Tibial nerve (tissue), 4 donors: ENCODE measurements around the gene EP400. TPM values are rescaled to one million over a fixed set of nuclear protein-coding genes. Genes with fewer than 3 reads are reported as not detected.

Experiments
- DNase-seq, 2 donors: peaks; one replicate each; pipeline ENCODE4 v3.0.0-alpha.2; 2019; ENCODE audit warnings: low spot score in 2 of 2
- H3K27ac ChIP-seq, 4 donors: fragments of 200-600 bp; sonication (generic) in 3 of 4; one replicate each; pipeline ENCODE4 v1.5.1; 2017 to 2019; ENCODE audit warnings: mild to moderate bottlenecking in 1 of 4
- H3K27me3 ChIP-seq, 2 donors: fragments of 200-600 bp; sonication (generic) in 1 of 2; one replicate each; pipeline versions ENCODE4 v1.5.1 to v1.6.0; 2017 to 2019
- H3K36me3 ChIP-seq, 3 donors: fragments of 200-600 bp; sonication (generic); one replicate each; pipeline ENCODE4 v1.5.1; 2018 to 2019
- H3K4me1 ChIP-seq, 4 donors: fragments of 200-600 bp; sonication (generic) in 3 of 4; one replicate each; pipeline ENCODE4 v1.5.1; 2017 to 2019
- H3K4me3 ChIP-seq, 4 donors: fragments of 200-600 bp; sonication (generic) in 3 of 4; one replicate each; pipeline ENCODE4 v1.5.1; 2017 to 2019; ENCODE audit warnings: mild to moderate bottlenecking in 1 of 4, moderate library complexity in 1 of 4
- H3K9me3 ChIP-seq, 4 donors: fragments of 200-600 bp; sonication (generic) in 3 of 4; one replicate each; pipeline ENCODE4 v1.5.1; 2017 to 2019
- EP300 ChIP-seq, 2 donors: sonication (generic); formaldehyde crosslinking; IDR thresholded peaks; one replicate each; pipeline ENCODE4 v1.6.1; 2017; ENCODE audit warnings: antibody characterized with exemption in 2 of 2, mild to moderate bottlenecking in 1 of 2
- POLR2A ChIP-seq, 2 donors: fragments of 450-650 bp; IDR thresholded peaks; one replicate each; pipeline ENCODE4 v1.6.1; 2017; ENCODE audit warnings: antibody characterized with exemption in 2 of 2, mild to moderate bottlenecking in 2 of 2, moderate library complexity in 2 of 2
- WGBS, 2 donors: methylation state at CpG; one replicate each; pipeline ENCODE4 v1.1.5; 2018; 5-methylcytosine and 5-hydroxymethylcytosine counted together
- total RNA-seq, 4 donors: library from RNA; depleted of rRNA; stranded (reverse); fragments of >200 nt; gene quantifications; one replicate each; pipeline ENCODE4 v1.1.0, GENCODE V29; 2016
- TF ChIP-seq, protein P1 (sequence below), 5 experiments: fragments of 200-600 bp in 3 of 5; fragments of 450-650 bp in 2 of 5; sonication (generic) in 3 of 5; IDR thresholded peaks; one replicate each; pipeline ENCODE4 v1.5.1; 2016 to 2019; ENCODE audit warnings: antibody characterized with exemption in 5 of 5, mild to moderate bottlenecking in 3 of 5, moderate library complexity in 2 of 5

The EP400 gene
- total RNA-seq, 4 donors from 2014 or later = 27.8 to 41.4 (median 32.2) TPM

DNA sequence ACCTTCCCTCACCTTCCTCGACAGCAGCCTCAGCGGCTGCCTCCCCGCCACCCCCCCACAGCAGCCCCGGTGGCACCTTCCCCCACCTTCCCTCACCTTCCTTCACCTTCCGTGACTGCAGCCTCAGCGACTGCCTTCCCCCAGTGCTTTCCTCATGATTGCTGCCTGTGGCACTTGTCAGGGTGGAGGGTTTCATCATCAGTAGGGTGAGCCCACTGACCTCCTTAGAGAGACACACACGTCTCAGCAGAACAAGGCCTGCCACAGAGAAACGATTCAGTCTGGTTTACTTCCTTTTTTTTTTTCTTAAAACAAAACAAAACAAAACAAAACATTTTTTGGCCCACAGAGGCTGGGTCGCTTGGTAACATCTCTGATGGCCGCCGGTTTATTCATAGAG, 75.0 kb downstream of the EP400 start:
- Histone ChIP-seq H3K4me3 (no peak overlapping the region), H3K9me3 (no peaks in the 10 kb centered on the region), H3K27ac (no peak overlapping the region), H3K4me1 (no peaks in the 10 kb centered on the region), H3K27me3 (no peaks in the 10 kb centered on the region), H3K36me3 (peaks cover 3 to 100% (median 45%) of the 10 kb centered on the region in 3 donors)
- 79% methylated on average over 11 of the region's 11 CpGs for WGBS, 2 donors
- DNase-seq = no peak
- no peak for TF ChIP-seq EP300 (IDR thresholded peaks at IDR 0.05)
- TF ChIP-seq, protein P1, sequence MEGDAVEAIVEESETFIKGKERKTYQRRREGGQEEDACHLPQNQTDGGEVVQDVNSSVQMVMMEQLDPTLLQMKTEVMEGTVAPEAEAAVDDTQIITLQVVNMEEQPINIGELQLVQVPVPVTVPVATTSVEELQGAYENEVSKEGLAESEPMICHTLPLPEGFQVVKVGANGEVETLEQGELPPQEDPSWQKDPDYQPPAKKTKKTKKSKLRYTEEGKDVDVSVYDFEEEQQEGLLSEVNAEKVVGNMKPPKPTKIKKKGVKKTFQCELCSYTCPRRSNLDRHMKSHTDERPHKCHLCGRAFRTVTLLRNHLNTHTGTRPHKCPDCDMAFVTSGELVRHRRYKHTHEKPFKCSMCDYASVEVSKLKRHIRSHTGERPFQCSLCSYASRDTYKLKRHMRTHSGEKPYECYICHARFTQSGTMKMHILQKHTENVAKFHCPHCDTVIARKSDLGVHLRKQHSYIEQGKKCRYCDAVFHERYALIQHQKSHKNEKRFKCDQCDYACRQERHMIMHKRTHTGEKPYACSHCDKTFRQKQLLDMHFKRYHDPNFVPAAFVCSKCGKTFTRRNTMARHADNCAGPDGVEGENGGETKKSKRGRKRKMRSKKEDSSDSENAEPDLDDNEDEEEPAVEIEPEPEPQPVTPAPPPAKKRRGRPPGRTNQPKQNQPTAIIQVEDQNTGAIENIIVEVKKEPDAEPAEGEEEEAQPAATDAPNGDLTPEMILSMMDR (IDR thresholded peaks at IDR 0.05) = no peak
- no peak for TF ChIP-seq POLR2A (IDR thresholded peaks at IDR 0.05)

DNA sequence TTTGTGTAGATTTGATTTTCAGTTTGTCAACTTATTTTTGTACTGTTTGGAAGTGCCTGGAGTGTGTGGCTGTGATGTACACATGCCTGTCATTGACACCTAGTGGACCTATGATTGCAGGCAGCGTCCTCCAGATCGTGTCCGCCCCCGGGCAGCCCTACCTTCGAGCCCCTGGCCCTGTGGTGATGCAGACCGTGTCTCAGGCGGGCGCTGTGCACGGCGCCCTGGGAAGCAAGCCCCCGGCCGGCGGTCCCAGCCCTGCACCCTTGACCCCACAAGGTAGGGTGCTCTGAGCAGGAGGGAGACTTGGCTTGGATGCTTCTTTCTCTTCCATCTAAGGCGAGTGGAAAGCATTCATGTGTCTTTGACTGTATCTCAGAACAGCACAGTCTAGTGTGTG, 75.8 kb downstream of the EP400 start:
- no peak for DNase-seq
- Histone ChIP-seq H3K36me3 (peaks cover 3 to 100% (median 43%) of the 10 kb centered on the region in 3 donors), H3K4me1 (no peaks in the 10 kb centered on the region), H3K27me3 (no peaks in the 10 kb centered on the region), H3K9me3 (no peaks in the 10 kb centered on the region), H3K27ac (no peak overlapping the region), H3K4me3 (no peak overlapping the region)
- TF ChIP-seq EP300 (IDR thresholded peaks at IDR 0.05) (no peak), POLR2A (IDR thresholded peaks at IDR 0.05) (no peak)
- TF ChIP-seq, protein P1 (IDR thresholded peaks at IDR 0.05) = no peak
- WGBS, 2 donors = 90 to 93% methylated on average over 14 of the region's 14 CpGs

DNA sequence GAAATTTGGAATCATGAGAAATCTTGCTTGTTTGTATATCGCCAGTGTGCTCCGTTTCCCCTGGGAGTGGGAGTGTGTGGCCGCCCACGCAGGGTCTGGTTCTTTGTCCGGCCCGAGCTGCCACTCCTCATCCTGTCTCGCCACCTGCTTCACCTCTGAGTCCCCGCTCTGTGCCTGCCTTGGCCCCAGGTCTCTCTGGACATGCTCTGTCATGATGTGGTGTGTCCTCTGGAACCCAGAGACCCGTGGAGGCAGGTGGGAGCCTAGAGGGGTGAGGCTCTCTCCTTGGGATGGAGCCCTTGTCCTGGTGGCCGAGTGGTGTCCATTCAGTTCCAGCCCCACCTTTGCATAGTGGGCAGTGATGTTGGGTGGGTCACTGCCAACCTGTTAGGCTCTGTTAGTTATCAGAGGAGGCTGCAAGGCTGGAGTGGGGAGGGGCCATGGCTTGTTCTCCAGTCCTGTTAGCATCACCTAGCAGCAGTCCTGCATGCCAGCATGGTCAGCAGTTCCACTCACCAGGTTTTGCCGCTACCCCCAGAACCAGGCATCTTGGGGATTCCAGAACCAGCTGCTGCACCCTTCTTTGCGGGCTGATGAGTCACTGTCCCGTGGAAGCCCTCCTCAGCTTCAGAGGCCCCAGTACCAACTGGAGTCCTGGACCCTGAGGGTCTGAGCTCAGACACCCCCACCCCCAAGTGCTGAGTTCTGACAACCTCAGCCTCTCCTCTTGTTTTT, 76.5 kb downstream of the EP400 start:
- no peak for DNase-seq
- WGBS, 2 donors = 82 to 89% methylated on average over 13 of the region's 13 CpGs
- H3K27me3 ChIP-seq = no peaks in the 10 kb centered on the region
- no peaks in the 10 kb centered on the region for H3K4me1 ChIP-seq
- H3K4me3 ChIP-seq = no peak overlapping the region
- peaks cover 3 to 100% (median 43%) of the 10 kb centered on the region in 3 donors for H3K36me3 ChIP-seq
- no peak overlapping the region for H3K27ac ChIP-seq
- H3K9me3 ChIP-seq = no peaks in the 10 kb centered on the region
- TF ChIP-seq, protein P1 (IDR thresholded peaks at IDR 0.05) = no peak
- TF ChIP-seq EP300 (IDR thresholded peaks at IDR 0.05) (no peak), POLR2A (IDR thresholded peaks at IDR 0.05) (no peak)

DNA sequence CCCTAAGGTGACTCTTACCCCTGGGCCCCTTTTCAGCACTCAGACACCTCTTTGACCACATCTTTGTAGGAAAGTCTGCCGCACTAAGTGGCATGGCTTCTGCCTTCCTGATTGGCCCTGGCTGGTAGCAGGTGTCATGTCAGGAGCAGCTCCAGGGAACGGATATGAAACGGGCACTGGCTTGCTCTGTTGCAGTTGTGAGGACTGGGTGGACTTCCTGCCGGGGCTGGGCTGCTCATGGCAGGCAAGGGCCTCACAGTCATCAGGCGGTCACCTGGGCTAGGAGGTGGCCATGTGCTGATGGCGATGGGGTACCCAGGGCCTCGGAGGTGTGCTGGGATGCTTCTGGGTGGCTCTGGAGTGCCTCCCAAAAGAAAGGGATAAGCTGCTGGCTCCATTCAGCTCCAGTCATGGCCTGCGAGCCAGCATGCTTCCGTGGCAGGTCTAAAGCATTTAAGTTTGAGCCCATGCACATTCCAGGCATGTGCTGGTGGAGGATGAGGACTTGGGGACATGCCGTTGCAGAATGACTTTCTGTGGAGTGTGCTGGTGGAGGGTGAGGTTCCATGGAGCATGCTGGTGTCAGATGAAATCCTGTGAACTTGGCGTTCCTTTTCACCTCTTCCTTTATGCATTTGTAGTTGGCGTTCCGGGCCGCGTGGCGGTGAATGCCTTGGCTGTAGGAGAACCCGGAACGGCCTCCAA, 77.2 kb downstream of the EP400 start:
- Histone ChIP-seq H3K9me3 (no peaks in the 10 kb centered on the region), H3K27me3 (no peaks in the 10 kb centered on the region), H3K4me3 (no peak overlapping the region), H3K36me3 (peaks cover 3 to 100% (median 43%) of the 10 kb centered on the region in 3 donors), H3K4me1 (no peaks in the 10 kb centered on the region), H3K27ac (no peak overlapping the region)
- TF ChIP-seq EP300 (IDR thresholded peaks at IDR 0.05) (no peak), POLR2A (IDR thresholded peaks at IDR 0.05) (no peak)
- TF ChIP-seq, protein P1 (IDR thresholded peaks at IDR 0.05) = no peak
- WGBS, 2 donors = 92 to 95% methylated on average over 18 of the region's 18 CpGs
- no peak for DNase-seq

DNA sequence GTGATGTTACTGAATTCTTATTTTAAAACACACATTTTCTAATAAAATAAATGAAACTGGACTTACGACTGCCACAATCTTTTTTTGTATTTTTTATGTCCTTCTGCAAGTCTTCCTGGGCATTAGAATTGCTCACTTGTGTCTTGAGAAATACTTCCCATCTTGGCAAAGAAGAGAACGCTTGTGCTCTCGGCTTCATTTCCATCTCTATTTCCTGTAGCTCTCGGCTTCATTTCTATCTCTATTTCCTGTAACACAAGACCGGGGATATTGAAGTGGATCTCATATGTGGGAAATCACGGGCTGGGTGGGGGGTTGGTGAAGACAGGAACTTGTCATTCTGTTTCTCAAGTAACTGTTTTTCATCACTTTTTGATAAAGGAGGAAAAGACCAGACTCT, 77.9 kb downstream of the EP400 start:
- Histone ChIP-seq H3K36me3 (peaks cover 3 to 100% (median 43%) of the 10 kb centered on the region in 3 donors), H3K4me3 (no peak overlapping the region), H3K9me3 (no peaks in the 10 kb centered on the region), H3K27ac (no peak overlapping the region), H3K27me3 (no peaks in the 10 kb centered on the region), H3K4me1 (no peaks in the 10 kb centered on the region)
- no peak for TF ChIP-seq POLR2A (IDR thresholded peaks at IDR 0.05)
- no peak for TF ChIP-seq EP300 (IDR thresholded peaks at IDR 0.05)
- TF ChIP-seq, protein P1 (IDR thresholded peaks at IDR 0.05) = no peak
- 80 to 83% methylated on average over 6 of the region's 6 CpGs for WGBS, 2 donors
- no peak for DNase-seq
